ENCODE measurements around the gene SPHKAP. TPM values are rescaled to one million over a fixed set of nuclear protein-coding genes. Genes with fewer than 3 reads are reported as not detected.

Gene SPHKAP
- total RNA-seq, 4 donors from 2014 or later = under 0.01 TPM; not detected in 3

DNA sequence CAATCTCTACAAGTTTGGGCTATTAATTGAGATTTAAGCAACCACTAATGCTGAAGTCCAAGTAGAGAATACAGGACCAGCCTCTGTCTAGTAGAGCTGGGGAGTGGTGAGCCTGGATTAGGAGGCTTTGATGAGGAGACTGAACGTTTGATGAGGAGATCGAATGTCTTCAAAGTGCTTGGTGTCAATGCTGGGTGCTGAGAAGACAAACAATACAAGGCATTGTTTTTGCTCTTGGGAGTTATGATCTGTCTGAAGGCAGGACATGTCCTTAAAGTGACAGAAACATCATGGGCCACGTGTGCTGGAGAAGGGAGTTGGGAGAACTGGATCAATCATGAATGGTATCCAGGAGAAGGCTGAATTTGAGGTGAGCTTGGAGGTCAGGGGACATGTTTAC is 143.6 kb downstream of the SPHKAP start:
- H3K4me3 ChIP-seq = no peak overlapping the region
- H3K27ac ChIP-seq = no peak overlapping the region
- no peaks in the 10 kb centered on the region for H3K4me1 ChIP-seq
- no peaks in the 10 kb centered on the region for H3K36me3 ChIP-seq
- TF ChIP-seq, protein P1, sequence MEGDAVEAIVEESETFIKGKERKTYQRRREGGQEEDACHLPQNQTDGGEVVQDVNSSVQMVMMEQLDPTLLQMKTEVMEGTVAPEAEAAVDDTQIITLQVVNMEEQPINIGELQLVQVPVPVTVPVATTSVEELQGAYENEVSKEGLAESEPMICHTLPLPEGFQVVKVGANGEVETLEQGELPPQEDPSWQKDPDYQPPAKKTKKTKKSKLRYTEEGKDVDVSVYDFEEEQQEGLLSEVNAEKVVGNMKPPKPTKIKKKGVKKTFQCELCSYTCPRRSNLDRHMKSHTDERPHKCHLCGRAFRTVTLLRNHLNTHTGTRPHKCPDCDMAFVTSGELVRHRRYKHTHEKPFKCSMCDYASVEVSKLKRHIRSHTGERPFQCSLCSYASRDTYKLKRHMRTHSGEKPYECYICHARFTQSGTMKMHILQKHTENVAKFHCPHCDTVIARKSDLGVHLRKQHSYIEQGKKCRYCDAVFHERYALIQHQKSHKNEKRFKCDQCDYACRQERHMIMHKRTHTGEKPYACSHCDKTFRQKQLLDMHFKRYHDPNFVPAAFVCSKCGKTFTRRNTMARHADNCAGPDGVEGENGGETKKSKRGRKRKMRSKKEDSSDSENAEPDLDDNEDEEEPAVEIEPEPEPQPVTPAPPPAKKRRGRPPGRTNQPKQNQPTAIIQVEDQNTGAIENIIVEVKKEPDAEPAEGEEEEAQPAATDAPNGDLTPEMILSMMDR (IDR thresholded peaks at IDR 0.05) = no peak
- TF ChIP-seq POLR2A (IDR thresholded peaks at IDR 0.05) = no peak
- intact Hi-C loops (cut with DNase I) = no loop called here
- WGBS, 2 donors = 42 to 45% methylated on average over 3 of the region's 3 CpGs
- H3K9me3 ChIP-seq = no peaks in the 10 kb centered on the region
- DNase-seq = no peak
- H3K27me3 ChIP-seq = no peaks in the 10 kb centered on the region

DNA sequence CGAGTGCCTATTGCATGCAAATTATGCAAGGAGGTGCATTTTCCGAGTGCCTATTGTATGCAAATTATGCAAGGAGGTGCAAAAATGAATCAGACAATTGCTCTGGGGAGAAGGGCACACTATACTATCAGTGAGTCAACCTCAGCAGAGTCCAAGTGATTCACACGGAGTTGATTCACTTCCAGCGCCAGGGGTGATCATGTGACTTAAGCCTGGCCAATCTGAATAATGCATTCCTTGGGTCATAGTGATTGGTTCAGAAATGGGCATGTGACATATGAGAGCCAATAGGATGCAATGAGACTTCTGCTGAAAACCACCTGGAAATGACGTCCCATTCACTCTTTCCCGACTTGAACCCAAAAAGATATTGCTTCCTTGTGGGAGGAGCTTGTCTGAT is 157.9 kb downstream of the SPHKAP start:
- Histone ChIP-seq H3K27me3 (no peaks in the 10 kb centered on the region), H3K4me3 (no peak overlapping the region), H3K36me3 (no peaks in the 10 kb centered on the region), H3K27ac (no peak overlapping the region), H3K9me3 (no peaks in the 10 kb centered on the region), H3K4me1 (no peaks in the 10 kb centered on the region)
- no peak for DNase-seq
- WGBS, 2 donors = 61 to 66% methylated on average over 6 of the region's 6 CpGs
- intact Hi-C loops (cut with DNase I) = no loop called here
- TF ChIP-seq, protein P1 (IDR thresholded peaks at IDR 0.05) = no peak
- TF ChIP-seq POLR2A (IDR thresholded peaks at IDR 0.05) = no peak

DNA sequence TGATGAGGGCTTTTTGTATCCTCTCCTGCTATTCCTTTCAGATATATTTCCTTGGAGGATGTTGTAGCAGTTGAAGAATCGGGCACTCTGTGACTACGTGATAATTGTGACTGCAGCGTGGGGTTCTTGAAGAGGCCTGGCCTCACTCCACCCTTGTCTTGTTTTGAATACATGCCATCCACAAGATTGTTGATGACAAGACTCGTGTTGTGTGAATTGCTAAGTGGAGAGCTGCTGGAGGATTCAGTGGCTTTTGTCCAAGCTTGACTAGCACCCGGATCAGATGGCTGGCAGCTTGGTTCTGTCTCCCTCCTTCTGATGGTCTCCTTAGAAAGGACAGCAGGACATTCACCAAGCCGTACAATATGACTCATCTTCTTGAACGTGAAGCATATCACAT is 163.2 kb downstream of the SPHKAP start:
- no peak overlapping the region for H3K27ac ChIP-seq
- no peaks in the 10 kb centered on the region for H3K27me3 ChIP-seq
- H3K4me3 ChIP-seq = no peak overlapping the region
- H3K36me3 ChIP-seq = no peaks in the 10 kb centered on the region
- no peaks in the 10 kb centered on the region for H3K4me1 ChIP-seq
- intact Hi-C loops (cut with DNase I) = no loop called here
- WGBS, 2 donors = 75 to 77% methylated on average over 7 of the region's 7 CpGs
- no peaks in the 10 kb centered on the region for H3K9me3 ChIP-seq
- DNase-seq = no peak
- TF ChIP-seq POLR2A (IDR thresholded peaks at IDR 0.05) = no peak
- TF ChIP-seq, protein P1 (IDR thresholded peaks at IDR 0.05) = no peak

DNA sequence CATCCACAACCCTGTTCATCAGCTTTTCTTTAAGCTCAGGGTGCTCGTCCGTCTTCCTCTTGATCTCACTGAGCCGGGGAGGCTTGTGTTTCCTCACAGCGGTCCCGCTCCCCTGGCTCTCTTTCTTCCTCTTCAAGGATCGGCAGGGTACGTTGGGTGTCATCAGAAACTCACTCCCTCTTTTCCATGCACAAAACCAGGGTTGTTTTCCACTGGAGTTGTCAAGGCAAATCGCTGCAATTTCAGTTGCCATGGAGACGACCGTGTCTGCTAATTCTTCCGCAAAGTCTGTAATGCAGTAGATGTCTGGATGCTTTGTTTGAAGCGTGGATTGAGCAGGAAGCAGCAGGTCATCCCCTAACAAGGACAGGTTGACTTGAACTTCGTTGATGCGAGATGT is 163.7 kb downstream of the SPHKAP start:
- no peaks in the 10 kb centered on the region for H3K4me1 ChIP-seq
- H3K36me3 ChIP-seq = no peaks in the 10 kb centered on the region
- H3K9me3 ChIP-seq = no peaks in the 10 kb centered on the region
- WGBS, 2 donors = 76 to 83% methylated on average over 14 of the region's 14 CpGs
- H3K27ac ChIP-seq = no peak overlapping the region
- TF ChIP-seq, protein P1 (IDR thresholded peaks at IDR 0.05) = no peak
- no peak for TF ChIP-seq POLR2A (IDR thresholded peaks at IDR 0.05)
- DNase-seq = no peak
- H3K27me3 ChIP-seq = no peaks in the 10 kb centered on the region
- intact Hi-C loops (cut with DNase I) = no loop called here
- no peak overlapping the region for H3K4me3 ChIP-seq

DNA sequence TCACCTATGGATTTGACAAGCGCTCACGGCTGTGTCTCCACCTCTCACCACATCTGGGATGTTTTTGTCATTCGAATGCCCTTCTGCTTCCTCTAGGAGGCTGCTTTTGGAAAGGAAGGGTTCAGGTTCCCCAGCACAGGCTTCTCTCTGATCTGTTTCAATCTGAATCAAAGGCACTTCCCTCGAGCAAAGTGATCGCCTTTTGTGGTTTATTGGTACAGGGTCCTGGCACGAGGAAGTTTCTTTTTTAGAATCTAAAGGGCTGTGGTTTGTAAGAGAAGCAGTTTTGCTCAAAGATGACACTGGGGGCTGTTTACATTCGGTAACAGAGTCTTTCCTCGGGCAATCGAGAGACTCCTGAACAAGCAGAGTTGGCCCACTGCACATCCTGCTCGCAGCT is 165.1 kb downstream of the SPHKAP start:
- Histone ChIP-seq H3K4me1 (no peaks in the 10 kb centered on the region), H3K27ac (no peak overlapping the region), H3K9me3 (no peaks in the 10 kb centered on the region), H3K27me3 (no peaks in the 10 kb centered on the region), H3K4me3 (no peak overlapping the region), H3K36me3 (no peaks in the 10 kb centered on the region)
- TF ChIP-seq, protein P1 (IDR thresholded peaks at IDR 0.05) = no peak
- TF ChIP-seq POLR2A (IDR thresholded peaks at IDR 0.05) = no peak
- DNase-seq = no peak
- 51 to 65% methylated on average over 4 to 10 of the region's 10 CpGs for WGBS, 2 donors
- intact Hi-C loops (cut with DNase I) = no loop called here
